Lower leg skin (tissue), 4 donors: ENCODE measurements around the gene ZNF248. TPM values are rescaled to one million over a fixed set of nuclear protein-coding genes. Genes with fewer than 3 reads are reported as not detected.

Source experiments
- DNase-seq, 2 donors: peaks; one replicate each; pipeline ENCODE4 v3.0.0-alpha.2; 2019; ENCODE audit warnings: low spot score in 2 of 2
- H3K4me3 ChIP-seq: fragments of 200-600 bp; sonication (generic); 2 replicates; pipeline ENCODE4 v1.5.1; 2017; ENCODE audit warnings: mild to moderate bottlenecking, low read depth; ENCODE audit not compliant: poor library complexity, severe bottlenecking
- POLR2A ChIP-seq, 2 donors: fragments of 450-650 bp; IDR thresholded peaks; one replicate each; pipeline ENCODE4 v1.6.1; 2016 to 2017; ENCODE audit warnings: antibody characterized with exemption in 2 of 2, mild to moderate bottlenecking in 1 of 2, moderate library complexity in 1 of 2
- WGBS, 2 donors: methylation state at CpG; one replicate each; pipeline ENCODE4 v1.1.5; 2018; 5-methylcytosine and 5-hydroxymethylcytosine counted together
- intact Hi-C: fragments of 100-400 bp; cut with DNase I; formaldehyde crosslinking; loops from one replicate; pipeline ENCODE4 v1.15.0; 2023; ENCODE audit warnings: low total_unique reads
- total RNA-seq, 4 donors: library from RNA; depleted of rRNA; stranded (reverse); fragments of >200 nt; gene quantifications; one replicate each; pipeline ENCODE4 v1.1.0, GENCODE V29; 2016
- TF ChIP-seq, protein P1 (sequence below), 3 donors: fragments of 450-650 bp; IDR thresholded peaks; one replicate each; pipeline ENCODE4 v1.5.1; 2016; ENCODE audit warnings: antibody characterized with exemption in 3 of 3, mild to moderate bottlenecking in 3 of 3, moderate library complexity in 2 of 3

ZNF248 gene
- total RNA-seq, 4 donors from 2014 or later: 7.1 to 10.2 (median 8.2) TPM

DNA sequence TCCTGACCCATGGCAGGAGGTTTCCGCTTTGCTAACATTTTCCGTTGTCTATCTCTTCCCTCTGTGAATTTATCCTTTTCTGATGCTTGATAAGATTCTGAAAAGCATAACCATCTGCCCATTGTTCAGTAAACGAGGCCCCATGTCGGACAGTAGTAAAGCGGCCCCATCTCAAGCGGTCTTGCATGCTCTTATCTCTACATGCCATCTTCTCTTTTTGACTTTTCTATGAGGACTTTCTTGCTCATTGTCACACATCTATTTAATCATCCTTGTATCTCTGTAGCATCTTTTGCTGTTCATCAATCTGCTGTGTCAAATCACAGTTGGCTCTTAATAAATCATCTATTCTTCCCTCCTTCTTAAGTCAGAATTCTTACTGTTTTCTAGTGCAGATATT is 37.6 kb downstream of the ZNF248 start:
- no peak overlapping the region for H3K4me3 ChIP-seq
- intact Hi-C loops: no loop called here
- no peak for DNase-seq
- WGBS, 2 donors: 95 to 97% methylated on average over 6 of the region's 6 CpGs
- TF ChIP-seq, protein P1, sequence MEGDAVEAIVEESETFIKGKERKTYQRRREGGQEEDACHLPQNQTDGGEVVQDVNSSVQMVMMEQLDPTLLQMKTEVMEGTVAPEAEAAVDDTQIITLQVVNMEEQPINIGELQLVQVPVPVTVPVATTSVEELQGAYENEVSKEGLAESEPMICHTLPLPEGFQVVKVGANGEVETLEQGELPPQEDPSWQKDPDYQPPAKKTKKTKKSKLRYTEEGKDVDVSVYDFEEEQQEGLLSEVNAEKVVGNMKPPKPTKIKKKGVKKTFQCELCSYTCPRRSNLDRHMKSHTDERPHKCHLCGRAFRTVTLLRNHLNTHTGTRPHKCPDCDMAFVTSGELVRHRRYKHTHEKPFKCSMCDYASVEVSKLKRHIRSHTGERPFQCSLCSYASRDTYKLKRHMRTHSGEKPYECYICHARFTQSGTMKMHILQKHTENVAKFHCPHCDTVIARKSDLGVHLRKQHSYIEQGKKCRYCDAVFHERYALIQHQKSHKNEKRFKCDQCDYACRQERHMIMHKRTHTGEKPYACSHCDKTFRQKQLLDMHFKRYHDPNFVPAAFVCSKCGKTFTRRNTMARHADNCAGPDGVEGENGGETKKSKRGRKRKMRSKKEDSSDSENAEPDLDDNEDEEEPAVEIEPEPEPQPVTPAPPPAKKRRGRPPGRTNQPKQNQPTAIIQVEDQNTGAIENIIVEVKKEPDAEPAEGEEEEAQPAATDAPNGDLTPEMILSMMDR (IDR thresholded peaks at IDR 0.05): no peak
- no peak for TF ChIP-seq POLR2A (IDR thresholded peaks at IDR 0.05)

DNA sequence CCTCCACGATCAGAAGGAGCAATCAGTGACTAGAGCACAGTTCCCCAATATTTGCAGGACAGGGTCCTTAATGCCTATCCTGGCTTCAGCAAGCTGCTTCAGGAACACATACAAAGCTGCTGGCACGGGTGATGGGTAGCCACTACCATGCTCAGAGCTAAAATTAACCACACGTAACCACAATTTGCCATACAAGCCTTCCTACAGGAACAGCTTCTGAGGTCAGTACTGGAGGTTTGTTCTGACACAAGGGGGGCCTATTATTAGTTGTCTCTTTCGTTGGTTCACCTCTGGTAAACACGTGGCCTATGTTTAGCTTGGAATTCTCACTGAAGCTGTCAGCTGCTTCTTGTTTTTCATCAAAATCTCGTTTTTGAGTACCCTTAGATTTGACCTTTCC is 41.1 kb downstream of the ZNF248 start:
- no peak for TF ChIP-seq POLR2A (IDR thresholded peaks at IDR 0.05)
- TF ChIP-seq, protein P1 (IDR thresholded peaks at IDR 0.05): no peak
- intact Hi-C loops: no loop called here
- H3K4me3 ChIP-seq: no peak overlapping the region
- DNase-seq: no peak
- 80 to 93% methylated on average over 6 of the region's 6 CpGs for WGBS, 2 donors

DNA sequence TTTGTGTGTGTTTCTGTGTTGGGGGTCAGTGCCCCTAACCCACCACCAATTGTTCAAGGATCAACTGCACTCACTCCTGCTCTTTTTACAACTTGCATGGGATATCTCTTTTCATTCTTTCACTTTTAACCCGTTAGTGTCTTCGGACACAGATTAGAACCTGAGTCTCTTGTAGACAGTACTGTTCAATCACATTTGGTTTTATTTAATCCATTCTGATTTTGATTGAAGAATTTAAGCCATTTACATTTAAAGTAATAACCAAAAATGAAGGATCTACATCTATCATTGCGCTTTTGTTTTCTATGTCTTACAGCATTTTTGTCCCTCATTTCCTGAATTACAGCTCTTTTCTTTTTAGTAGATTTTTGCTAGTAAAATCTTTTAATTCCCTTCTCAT is 43.6 kb downstream of the ZNF248 start:
- 95 to 96% methylated on average over 3 of the region's 3 CpGs for WGBS, 2 donors
- TF ChIP-seq, protein P1 (IDR thresholded peaks at IDR 0.05): no peak
- no peak for TF ChIP-seq POLR2A (IDR thresholded peaks at IDR 0.05)
- intact Hi-C loops: no loop called here
- no peak for DNase-seq
- no peak overlapping the region for H3K4me3 ChIP-seq

DNA sequence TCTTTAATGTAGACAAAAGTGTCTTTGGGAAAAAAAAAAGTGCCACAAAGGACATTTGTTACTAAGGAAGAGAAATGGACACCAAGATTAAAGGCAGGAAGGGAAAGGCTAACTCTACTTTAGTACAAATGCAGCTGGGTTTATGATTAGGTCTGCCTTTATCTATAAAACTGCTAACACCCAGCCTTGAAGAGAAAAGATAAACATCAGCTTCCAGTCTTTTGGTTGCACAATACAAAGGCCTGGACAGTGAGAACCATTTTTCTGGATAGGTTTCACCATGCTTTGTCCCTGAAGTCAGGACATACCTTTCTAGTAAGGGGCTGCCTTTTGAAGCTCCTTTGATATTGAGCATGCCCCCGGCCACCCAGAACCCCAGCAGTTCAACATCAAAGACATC is 45.1 kb downstream of the ZNF248 start:
- WGBS, 2 donors: 45 to 77% methylated on average over 1 of the region's 1 CpG
- no peak overlapping the region for H3K4me3 ChIP-seq
- no peak for DNase-seq
- TF ChIP-seq POLR2A (IDR thresholded peaks at IDR 0.05): no peak
- TF ChIP-seq, protein P1 (IDR thresholded peaks at IDR 0.05): no peak
- intact Hi-C loops: no loop called here

DNA sequence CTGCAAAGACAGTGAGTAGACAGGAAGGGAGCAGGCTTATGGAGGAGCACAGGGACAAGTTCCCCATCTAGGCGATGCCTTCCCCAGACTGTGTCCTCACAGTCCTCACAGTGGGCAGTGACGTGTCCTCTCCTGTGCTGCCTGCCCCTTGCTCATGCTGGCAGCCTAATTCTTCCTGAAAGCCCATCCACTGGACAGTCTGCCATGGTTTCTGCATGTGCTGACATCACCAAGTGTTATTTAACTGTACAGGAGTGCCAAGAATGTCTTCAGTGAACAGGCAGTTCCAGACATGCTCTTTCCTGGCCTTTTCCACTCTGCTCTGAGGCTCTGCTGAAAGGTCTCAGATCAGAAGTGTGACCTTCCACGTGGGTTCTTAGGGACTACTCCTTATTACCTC is 54.1 kb downstream of the ZNF248 start:
- intact Hi-C loops: no loop called here
- no peak for DNase-seq
- WGBS, 2 donors: 59 to 68% methylated on average over 3 of the region's 3 CpGs
- H3K4me3 ChIP-seq: no peak overlapping the region
- TF ChIP-seq, protein P1 (IDR thresholded peaks at IDR 0.05): no peak
- no peak for TF ChIP-seq POLR2A (IDR thresholded peaks at IDR 0.05)

DNA sequence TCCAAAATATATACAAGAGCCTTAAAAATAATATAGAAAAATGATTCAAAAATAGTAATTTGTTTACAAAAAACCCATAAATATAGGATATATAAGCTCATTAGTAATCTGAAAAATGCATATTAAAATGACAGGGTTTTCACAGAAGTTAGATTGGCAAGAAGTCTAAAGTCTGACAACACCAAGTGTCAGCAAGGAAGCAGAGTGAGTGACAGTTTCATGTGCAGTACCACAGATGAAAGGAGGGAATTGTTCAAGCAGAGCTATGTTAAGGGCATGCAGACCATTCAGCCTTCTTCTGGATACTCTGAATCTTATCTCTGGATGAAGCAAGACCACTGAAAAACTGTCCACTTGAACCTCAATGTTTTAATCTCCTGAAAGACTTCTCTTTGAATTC is 55.9 kb downstream of the ZNF248 start:
- TF ChIP-seq, protein P1 (IDR thresholded peaks at IDR 0.05): no peak
- TF ChIP-seq POLR2A (IDR thresholded peaks at IDR 0.05): no peak
- H3K4me3 ChIP-seq: no peak overlapping the region
- intact Hi-C loops: no loop called here
- DNase-seq: no peak
